Activated T-helper 2 cell treated with anti-CD3 and anti-CD28 coated beads, Interferon-gamma antibody, Interleukin-2, Interleukin-4, amounts not matched to agents 10 μg/mL and 5 μg/mL and 100 μg/mL, durations not matched to agents 14 hours and 24 hours and 36 hours (primary cell): Measurements from ENCODE around the gene MCF2L2. TPM values are rescaled to one million over a fixed set of nuclear protein-coding genes. Genes with fewer than 3 reads are reported as not detected.

Experiments
- DNase-seq: peaks from one replicate; pipeline ENCODE4 v3.0.0; 2021; ENCODE audit warnings: low spot score
- H3K27ac Mint-ChIP-seq: one replicate; pipeline ENCODE4 v1.8.0; 2021; ENCODE audit warnings: mixed read lengths
- H3K27me3 Mint-ChIP-seq: one replicate; pipeline ENCODE4 v1.8.0; 2021; ENCODE audit warnings: low read depth, mixed read lengths
- H3K36me3 Mint-ChIP-seq: one replicate; pipeline ENCODE4 v1.8.0; 2021; ENCODE audit warnings: low read depth, mixed read lengths
- H3K4me1 Mint-ChIP-seq: one replicate; pipeline ENCODE4 v1.8.0; 2021; ENCODE audit warnings: low read depth, mixed read lengths
- H3K4me3 Mint-ChIP-seq: one replicate; pipeline ENCODE4 v1.8.0; 2021; ENCODE audit warnings: low read depth, mild to moderate bottlenecking, moderate library complexity, mixed read lengths
- H3K9me3 Mint-ChIP-seq: one replicate; pipeline ENCODE4 v1.8.0; 2021; ENCODE audit warnings: mixed read lengths
- intact Hi-C: fragments of 100-400 bp; cut with micrococcal nuclease; formaldehyde crosslinking; loops from one replicate; pipeline ENCODE4 v1.15.1; 2023
- total RNA-seq: library from RNA; stranded (reverse); gene quantifications from 2 replicates; pipeline ENCODE4 v1.2.3, GENCODE V29; 2022

Gene MCF2L2
- total RNA-seq, 1 donor from 2014 or later, result 7.5 TPM

GRCh38 chr3:183158551-183159006, 269.8 kb downstream of the MCF2L2 start:
- Mint-ChIP-seq H3K4me1 (peaks cover 32% of the 10 kb centered on the region), H3K36me3 (peaks cover 3% of the 10 kb centered on the region)
- intact Hi-C loops, result loop anchor here (1.0 to 5.0 kb wide), 4 partner anchors 14 to 278 kb away; no protein-coding TSS in a partner anchor

GRCh38 chr3:183158113-183158512, 270.3 kb downstream of the MCF2L2 start:
- peaks cover 32% of the 10 kb centered on the region for H3K4me1 Mint-ChIP-seq
- no peak for DNase-seq
- H3K27ac Mint-ChIP-seq, result peak overlapping the region; percentile 50
- H3K4me3 Mint-ChIP-seq, result no peak overlapping the region
- peaks cover 3% of the 10 kb centered on the region for H3K36me3 Mint-ChIP-seq
- no peaks in the 10 kb centered on the region for H3K9me3 Mint-ChIP-seq
- intact Hi-C loops, result loop anchor here (1.0 to 5.0 kb wide), 4 partner anchors 15 to 279 kb away; no protein-coding TSS in a partner anchor
- no peaks in the 10 kb centered on the region for H3K27me3 Mint-ChIP-seq

More at GRCh38 chr3:183158551-183159006, 269.8 kb downstream of the MCF2L2 start:
- Mint-ChIP-seq H3K4me3 (no peak overlapping the region), H3K27me3 (no peaks in the 10 kb centered on the region), H3K27ac (peak overlapping the region; percentile 76), H3K9me3 (no peaks in the 10 kb centered on the region)
- no peak for DNase-seq

- Mint-ChIP-seq H3K9me3 (no peaks in the 10 kb centered on the region), H3K36me3 (peaks cover 3% of the 10 kb centered on the region), H3K4me3 (no peak overlapping the region), H3K27ac (no peak overlapping the region), H3K4me1 (peaks cover 25% of the 10 kb centered on the region), H3K27me3 (no peaks in the 10 kb centered on the region)
- no peak for DNase-seq
- intact Hi-C loops, result loop anchor here (5.0 kb wide), 1 partner anchor 34 kb away; no protein-coding TSS in a partner anchor
Observed at GRCh38 chr3:183156266-183156665, 272.2 kb downstream of the MCF2L2 start.

- H3K4me1 Mint-ChIP-seq, result peaks cover 25% of the 10 kb centered on the region
- DNase-seq, result no peak
- H3K4me3 Mint-ChIP-seq, result no peak overlapping the region
- intact Hi-C loops, result loop anchor here (5.0 kb wide), 1 partner anchor 33 kb away; no protein-coding TSS in a partner anchor
- no peak overlapping the region for H3K27ac Mint-ChIP-seq
- no peaks in the 10 kb centered on the region for H3K9me3 Mint-ChIP-seq
- H3K27me3 Mint-ChIP-seq, result no peaks in the 10 kb centered on the region
- H3K36me3 Mint-ChIP-seq, result peaks cover 3% of the 10 kb centered on the region
Observed at GRCh38 chr3:183155499-183155898, 272.9 kb downstream of the MCF2L2 start.

GRCh38 chr3:183153210-183153950, 275.0 kb downstream of the MCF2L2 start:
- intact Hi-C loops, result no loop called here
- Mint-ChIP-seq H3K9me3 (no peaks in the 10 kb centered on the region), H3K36me3 (peaks cover 3% of the 10 kb centered on the region), H3K4me1 (peaks cover 10% of the 10 kb centered on the region), H3K4me3 (no peak overlapping the region), H3K27me3 (no peaks in the 10 kb centered on the region), H3K27ac (no peak overlapping the region)
- DNase-seq, result no peak

- Mint-ChIP-seq H3K4me3 (no peak overlapping the region), H3K27ac (no peak overlapping the region), H3K4me1 (peaks cover 2% of the 10 kb centered on the region), H3K36me3 (no peaks in the 10 kb centered on the region), H3K27me3 (no peaks in the 10 kb centered on the region), H3K9me3 (no peaks in the 10 kb centered on the region)
- intact Hi-C loops, result no loop called here
- no peak for DNase-seq
Observed at GRCh38 chr3:183151821-183152351, 276.5 kb downstream of the MCF2L2 start.

- H3K4me3 Mint-ChIP-seq, result no peak overlapping the region
- H3K27ac Mint-ChIP-seq, result no peak overlapping the region
- no peaks in the 10 kb centered on the region for H3K27me3 Mint-ChIP-seq
- H3K36me3 Mint-ChIP-seq, result no peaks in the 10 kb centered on the region
- no peaks in the 10 kb centered on the region for H3K4me1 Mint-ChIP-seq
- DNase-seq, result no peak
- intact Hi-C loops, result no loop called here
- no peaks in the 10 kb centered on the region for H3K9me3 Mint-ChIP-seq
Observed at GRCh38 chr3:183151086-183151485, 277.3 kb downstream of the MCF2L2 start.

GRCh38 chr3:183149915-183150750, 278.3 kb downstream of the MCF2L2 start:
- no peaks in the 10 kb centered on the region for H3K9me3 Mint-ChIP-seq
- H3K27me3 Mint-ChIP-seq, result no peaks in the 10 kb centered on the region
- H3K27ac Mint-ChIP-seq, result no peak overlapping the region
- H3K4me1 Mint-ChIP-seq, result no peaks in the 10 kb centered on the region
- no peak overlapping the region for H3K4me3 Mint-ChIP-seq
- intact Hi-C loops, result no loop called here
- no peaks in the 10 kb centered on the region for H3K36me3 Mint-ChIP-seq
- no peak for DNase-seq

GRCh38 chr3:183148056-183148455, 280.4 kb downstream of the MCF2L2 start:
- no peak overlapping the region for H3K4me3 Mint-ChIP-seq
- no peaks in the 10 kb centered on the region for H3K36me3 Mint-ChIP-seq
- DNase-seq, result no peak
- no peaks in the 10 kb centered on the region for H3K9me3 Mint-ChIP-seq
- H3K4me1 Mint-ChIP-seq, result peaks cover 2% of the 10 kb centered on the region
- no peak overlapping the region for H3K27ac Mint-ChIP-seq
- H3K27me3 Mint-ChIP-seq, result no peaks in the 10 kb centered on the region
- intact Hi-C loops, result no loop called here

- Mint-ChIP-seq H3K4me1 (peaks cover 2% of the 10 kb centered on the region), H3K9me3 (no peaks in the 10 kb centered on the region), H3K27me3 (no peaks in the 10 kb centered on the region), H3K27ac (no peak overlapping the region), H3K36me3 (no peaks in the 10 kb centered on the region), H3K4me3 (no peak overlapping the region)
- intact Hi-C loops, result no loop called here
- no peak for DNase-seq
Observed at GRCh38 chr3:183144363-183144762, 284.1 kb downstream of the MCF2L2 start.

- no peak for DNase-seq
- Mint-ChIP-seq H3K4me3 (no peak overlapping the region), H3K27ac (no peak overlapping the region), H3K27me3 (no peaks in the 10 kb centered on the region), H3K4me1 (peaks cover 2% of the 10 kb centered on the region), H3K9me3 (no peaks in the 10 kb centered on the region), H3K36me3 (no peaks in the 10 kb centered on the region)
- intact Hi-C loops, result no loop called here
Observed at GRCh38 chr3:183142199-183142598, 286.2 kb downstream of the MCF2L2 start.

- peaks cover 11% of the 10 kb centered on the region for H3K36me3 Mint-ChIP-seq
- H3K27ac Mint-ChIP-seq, result no peak overlapping the region
- peaks cover 6% of the 10 kb centered on the region for H3K4me1 Mint-ChIP-seq
- no peaks in the 10 kb centered on the region for H3K27me3 Mint-ChIP-seq
- DNase-seq, result no peak
- H3K4me3 Mint-ChIP-seq, result no peak overlapping the region
- intact Hi-C loops, result no loop called here
- peaks cover 7% of the 10 kb centered on the region for H3K9me3 Mint-ChIP-seq
Observed at GRCh38 chr3:183134844-183135243, 293.6 kb downstream of the MCF2L2 start.
